ENCODE measurements around the gene KRTAP10-4. TPM values are rescaled to one million over a fixed set of nuclear protein-coding genes. Genes with fewer than 3 reads are reported as not detected.

Gene KRTAP10-4
- total and polyA plus RNA-seq, 2 donors (not counting 1 experiment from before 2014, with no cell fraction given), result not detected

GRCh38 chr21:44615466-44615865, 41.9 kb downstream of the KRTAP10-4 start:
- Histone ChIP-seq H3K79me2 (ENCODE audit: control insufficient read depth, insufficient read depth, low read length) (no peaks in the 10 kb centered on the region), H3K36me3 (replicated peaks in 1 of 2; ENCODE audit: control extremely low read depth in 1 of 2, control insufficient read depth in 1 of 2, extremely low read depth in 1 of 2, insufficient read depth in 2 of 2, low read length in 1 of 2) (no peaks in the 10 kb centered on the region), H3K27ac (ENCODE audit: low read length in 2 of 2) (no peak overlapping the region), H3K9ac (ENCODE audit: low read length) (no peak overlapping the region), H3K9me3 (ENCODE audit: control extremely low read depth in 1 of 3, control insufficient read depth in 2 of 3, insufficient read depth in 1 of 3, low read length in 2 of 3) (peaks cover 0 to 39% (median 12%) of the 10 kb centered on the region in 3 donors), H2AFZ (ENCODE audit: insufficient read depth, low read depth, low read length, poor library complexity, severe bottlenecking) (no peak overlapping the region), H3K4me1 (ENCODE audit: control insufficient read depth in 2 of 2, insufficient read depth in 2 of 2, low read length in 2 of 2) (peaks cover 11 to 13% of the 10 kb centered on the region in 2 donors), H3K4me3 (ENCODE audit: control extremely low read depth in 1 of 5, extremely low read depth in 1 of 5, insufficient read depth in 1 of 5, low read depth in 2 of 5, low read length in 4 of 5) (no peak overlapping the region), H3K4me2 (replicated peaks; ENCODE audit: low read depth, low read length, poor library complexity, severe bottlenecking) (no peak overlapping the region), H4K20me1 (ENCODE audit: control insufficient read depth, insufficient read depth, low read length, poor library complexity, severe bottlenecking) (no peaks in the 10 kb centered on the region), H3K27me3 (replicated peaks in 1 of 4; ENCODE audit: control extremely low read depth in 1 of 4, control insufficient read depth in 3 of 4, insufficient read depth in 4 of 4, low read length in 3 of 4) (peaks cover 0 to 3% (median 1%) of the 10 kb centered on the region in 4 experiments)
- 82% methylated on average over 3 of the region's 8 CpGs for WGBS (ENCODE audit: insufficient coverage)
- no peak overlapping the region for H3K27ac Mint-ChIP-seq
- intact Hi-C loops (cut with micrococcal nuclease), result no loop called here
- no peak overlapping the region for H3K4me3 Mint-ChIP-seq
- ChIA-PET POLR2A (no interaction called here), CTCF (interaction anchor here (0.6 kb wide), 1 partner anchor 479 kb away, joined by 3 read pairs; no protein-coding TSS in a partner anchor)
- DNase-seq (no peak), ATAC-seq (ENCODE audit: low read depth) (no peak)
- peaks cover 14% of the 10 kb centered on the region for H3K4me1 Mint-ChIP-seq
- TF ChIP-seq EZH2 (IDR thresholded peaks at IDR 0.05; ENCODE audit: borderline replicate concordance, insufficient read depth, low read depth, low read length, poor library complexity, severe bottlenecking), result no peak
- no peak for TF ChIP-seq CTCF (IDR thresholded peaks at IDR 0.05)
- H3K27me3 Mint-ChIP-seq, result peaks cover 4% of the 10 kb centered on the region
- peaks cover 14% of the 10 kb centered on the region for H3K9me3 Mint-ChIP-seq (ENCODE audit: insufficient read depth)

GRCh38 chr21:44615911-44616590, 42.5 kb downstream of the KRTAP10-4 start:
- H3K27ac ChIP-seq (ENCODE audit: low read length in 2 of 2), result no peak overlapping the region
- DNase-seq, result no peak
- peaks cover 0 to 3% (median 1%) of the 10 kb centered on the region in 4 experiments for H3K27me3 ChIP-seq (replicated peaks in 1 of 4; ENCODE audit: control extremely low read depth in 1 of 4, control insufficient read depth in 3 of 4, insufficient read depth in 4 of 4, low read length in 3 of 4)
- peaks cover 11 to 13% of the 10 kb centered on the region in 2 donors for H3K4me1 ChIP-seq (ENCODE audit: control insufficient read depth in 2 of 2, insufficient read depth in 2 of 2, low read length in 2 of 2)
- peaks cover 4% of the 10 kb centered on the region for H3K27me3 Mint-ChIP-seq
- peaks cover 14% of the 10 kb centered on the region for H3K4me1 Mint-ChIP-seq
- CTCF ChIA-PET, result no interaction called here
- intact Hi-C loops (cut with micrococcal nuclease), result no loop called here
- H3K27ac Mint-ChIP-seq, result no peak overlapping the region
- no peaks in the 10 kb centered on the region for H4K20me1 ChIP-seq (ENCODE audit: control insufficient read depth, insufficient read depth, low read length, poor library complexity, severe bottlenecking)
- H3K9me3 ChIP-seq (ENCODE audit: control extremely low read depth in 1 of 3, control insufficient read depth in 2 of 3, insufficient read depth in 1 of 3, low read length in 2 of 3), result peaks cover 0 to 36% (median 9%) of the 10 kb centered on the region in 3 donors
- 86% methylated on average over 17 of the region's 17 CpGs for whole genome bisulfite sequencing (ENCODE audit: insufficient coverage)
- H3K36me3 ChIP-seq (replicated peaks in 1 of 2; ENCODE audit: control extremely low read depth in 1 of 2, control insufficient read depth in 1 of 2, extremely low read depth in 1 of 2, insufficient read depth in 2 of 2, low read length in 1 of 2), result no peaks in the 10 kb centered on the region
- no peak overlapping the region for H3K4me3 ChIP-seq (ENCODE audit: control extremely low read depth in 1 of 5, extremely low read depth in 1 of 5, insufficient read depth in 1 of 5, low read depth in 2 of 5, low read length in 4 of 5)
- no peak overlapping the region for H3K4me3 Mint-ChIP-seq
- TF ChIP-seq EZH2 (IDR thresholded peaks at IDR 0.05; ENCODE audit: borderline replicate concordance, insufficient read depth, low read depth, low read length, poor library complexity, severe bottlenecking) (no peak), CTCF (IDR thresholded peaks at IDR 0.05) (no peak)
- POLR2A ChIA-PET, result no interaction called here
- ATAC-seq (ENCODE audit: low read depth), result no peak
- no peak overlapping the region for H3K4me2 ChIP-seq (replicated peaks; ENCODE audit: low read depth, low read length, poor library complexity, severe bottlenecking)
- H2AFZ ChIP-seq (ENCODE audit: insufficient read depth, low read depth, low read length, poor library complexity, severe bottlenecking), result no peak overlapping the region
- H3K9me3 Mint-ChIP-seq (ENCODE audit: insufficient read depth), result peaks cover 18% of the 10 kb centered on the region
- H3K9ac ChIP-seq (ENCODE audit: low read length), result no peak overlapping the region
- no peaks in the 10 kb centered on the region for H3K79me2 ChIP-seq (ENCODE audit: control insufficient read depth, insufficient read depth, low read length)
